SK-N-SH (cell line): ENCODE data around the gene STIL.

Experiments used
- EZH2phosphoT487 ChIP-seq: fragments of 200-600 bp; sonication (generic); IDR thresholded peaks from 2 replicates; pipeline ENCODE4 v1.6.1; 2017; ENCODE audit warnings: low read depth, mixed run types, mild to moderate bottlenecking, antibody characterized with exemption, moderate library complexity, borderline replicate concordance
- FOSL2 ChIP-seq: IDR thresholded peaks from 2 replicates; pipeline ENCODE4 v1.4.0; 2012; ENCODE audit warnings: low read depth, mild to moderate bottlenecking, moderate library complexity, borderline replicate concordance
- FOXJ3 ChIP-seq: sonication (generic); formaldehyde crosslinking; IDR thresholded peaks from 2 replicates; pipeline ENCODE4 v1.5.1; 2020; ENCODE audit warnings: mild to moderate bottlenecking, missing genetic modification reagents
- RAD21 ChIP-seq: IDR thresholded peaks from 2 replicates; pipeline ENCODE4 v1.6.1; 2012; ENCODE audit warnings: mild to moderate bottlenecking, low read length
- USF1 ChIP-seq: IDR thresholded peaks from 2 replicates; pipeline ENCODE4 v1.4.0; 2012; ENCODE audit warnings: low read depth, borderline replicate concordance
- TF ChIP-seq, protein P1 (sequence below): fragments of 200-600 bp; sonication (generic); IDR thresholded peaks from 2 replicates; pipeline ENCODE4 v1.6.1; 2017; ENCODE audit warnings: antibody characterized with exemption, mild to moderate bottlenecking, moderate library complexity

DNA sequence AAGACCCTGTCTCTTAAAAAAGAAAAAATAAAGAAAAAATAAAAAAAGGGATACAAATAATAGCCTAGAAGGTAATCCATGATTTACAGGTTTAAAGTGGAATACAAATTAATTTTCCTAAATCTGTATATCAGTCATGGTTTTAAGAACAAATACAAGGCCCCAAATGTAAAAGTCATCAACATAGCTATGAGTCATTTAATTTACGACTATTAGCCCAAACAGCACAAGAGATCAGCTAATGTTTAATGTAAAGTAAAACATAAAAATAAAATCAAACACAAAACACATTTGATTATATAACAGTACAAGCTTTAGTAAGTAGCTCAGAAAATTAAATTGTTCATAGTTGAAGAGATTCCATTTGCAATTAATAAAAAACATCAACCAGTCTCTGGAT is 61.6 kb downstream of the STIL start:
- no peak for TF ChIP-seq USF1
- no peak for TF ChIP-seq RAD21
- no peak for TF ChIP-seq FOXJ3 (CRISPR knock-in tag)
- TF ChIP-seq EZH2phosphoT487 = no peak
- no peak for TF ChIP-seq FOSL2
- TF ChIP-seq, protein P1, sequence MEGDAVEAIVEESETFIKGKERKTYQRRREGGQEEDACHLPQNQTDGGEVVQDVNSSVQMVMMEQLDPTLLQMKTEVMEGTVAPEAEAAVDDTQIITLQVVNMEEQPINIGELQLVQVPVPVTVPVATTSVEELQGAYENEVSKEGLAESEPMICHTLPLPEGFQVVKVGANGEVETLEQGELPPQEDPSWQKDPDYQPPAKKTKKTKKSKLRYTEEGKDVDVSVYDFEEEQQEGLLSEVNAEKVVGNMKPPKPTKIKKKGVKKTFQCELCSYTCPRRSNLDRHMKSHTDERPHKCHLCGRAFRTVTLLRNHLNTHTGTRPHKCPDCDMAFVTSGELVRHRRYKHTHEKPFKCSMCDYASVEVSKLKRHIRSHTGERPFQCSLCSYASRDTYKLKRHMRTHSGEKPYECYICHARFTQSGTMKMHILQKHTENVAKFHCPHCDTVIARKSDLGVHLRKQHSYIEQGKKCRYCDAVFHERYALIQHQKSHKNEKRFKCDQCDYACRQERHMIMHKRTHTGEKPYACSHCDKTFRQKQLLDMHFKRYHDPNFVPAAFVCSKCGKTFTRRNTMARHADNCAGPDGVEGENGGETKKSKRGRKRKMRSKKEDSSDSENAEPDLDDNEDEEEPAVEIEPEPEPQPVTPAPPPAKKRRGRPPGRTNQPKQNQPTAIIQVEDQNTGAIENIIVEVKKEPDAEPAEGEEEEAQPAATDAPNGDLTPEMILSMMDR = no peak
